ENCODE data around the gene TOMM20.
A peak's percentile ranks its signal among the peaks of the same experiment; 100 is the strongest.
"Not testable (repeated sequence)": the region's sequence is repeated elsewhere in the genome, so short reads cannot be mapped to it uniquely, and the experiment has no call there.

Gene TOMM20

DNA sequence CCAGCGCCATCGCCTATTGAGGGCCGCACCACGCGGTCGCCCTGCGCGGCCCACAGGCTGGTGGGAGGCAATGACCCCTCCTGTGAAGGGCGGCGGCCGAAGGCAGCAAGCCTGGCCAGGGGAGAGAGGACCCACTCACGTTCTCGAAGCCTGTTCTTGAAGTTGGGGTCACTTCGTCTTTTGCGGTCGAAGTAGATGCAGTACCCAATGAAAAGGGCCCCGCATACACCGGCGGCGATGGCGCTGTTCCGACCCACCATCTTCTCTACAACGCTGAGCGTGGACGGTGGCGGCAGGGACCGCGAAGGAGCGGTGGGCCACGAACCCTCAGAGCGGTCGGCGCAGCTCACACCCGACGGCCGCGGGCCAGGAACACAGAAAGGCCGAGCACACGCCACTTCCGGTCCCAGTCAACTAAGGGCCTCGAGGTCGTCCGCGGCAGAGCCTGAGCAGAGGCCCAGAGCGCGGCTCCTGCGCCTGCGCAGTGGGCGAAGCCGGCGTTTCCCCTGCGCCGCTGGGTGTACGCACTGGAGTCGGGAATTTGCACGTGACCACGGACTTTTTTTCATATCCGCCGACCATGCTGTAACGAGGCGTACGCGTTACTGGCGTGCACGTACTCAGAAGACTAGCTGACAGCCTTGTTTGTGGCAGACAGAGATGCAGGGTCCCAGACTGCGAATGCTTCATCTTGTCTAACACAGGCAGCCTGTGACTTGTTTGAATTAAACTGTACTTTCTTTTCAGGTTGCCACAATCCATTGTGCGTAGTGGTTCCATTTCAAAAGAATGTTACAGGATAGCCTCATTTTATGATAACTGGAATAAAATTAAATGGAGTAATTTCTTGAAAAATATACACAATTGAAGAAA, at the start of gene TOMM20:
TSS of gene TOMM20 (minus strand) at position 382 of the 873 bp plus-strand sequence. CDS start at position 260, 122 bp downstream.
- peak; percentile 92 to 93 for DNase-seq

DNA sequence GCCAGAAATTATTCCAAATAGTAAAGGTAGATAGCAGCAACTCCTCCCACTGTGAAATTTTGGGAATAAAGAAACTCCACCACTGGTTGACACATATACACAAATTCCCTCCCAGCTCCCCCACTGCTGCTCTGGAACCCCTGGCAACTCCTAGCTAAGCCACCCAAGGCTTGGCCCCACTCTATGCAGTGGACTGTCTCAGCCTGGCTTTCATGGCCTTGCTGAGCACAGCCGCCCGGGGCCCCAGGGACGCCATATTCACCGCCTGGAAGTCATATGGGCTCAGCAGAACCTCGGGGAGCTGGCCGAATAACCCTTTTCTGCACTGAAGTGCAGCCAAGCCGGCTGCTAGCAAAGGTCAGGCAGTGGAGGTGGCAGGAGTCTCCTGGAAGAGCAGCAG, 47.8 kb upstream of the TOMM20 start:
- no peak for DNase-seq

DNA sequence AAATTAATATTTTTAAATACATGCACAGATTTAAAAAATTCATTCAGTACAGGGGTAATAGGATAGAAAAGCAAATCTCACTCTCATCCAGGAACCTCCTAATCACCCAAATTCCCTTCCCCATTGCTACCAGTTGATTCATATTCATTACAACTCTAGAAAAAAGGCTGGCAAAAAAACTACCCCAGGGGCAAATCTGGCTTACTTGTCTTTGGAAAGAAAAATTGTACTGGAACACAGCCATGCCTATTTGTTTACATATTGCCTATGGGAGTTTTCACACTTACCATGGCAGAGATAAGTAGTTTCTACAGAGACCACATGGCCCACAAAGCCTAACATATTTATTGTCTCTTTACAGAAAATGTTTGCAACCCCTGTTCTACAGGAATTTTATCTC, 41.3 kb upstream of the TOMM20 start:
- no peak for DNase-seq

DNA sequence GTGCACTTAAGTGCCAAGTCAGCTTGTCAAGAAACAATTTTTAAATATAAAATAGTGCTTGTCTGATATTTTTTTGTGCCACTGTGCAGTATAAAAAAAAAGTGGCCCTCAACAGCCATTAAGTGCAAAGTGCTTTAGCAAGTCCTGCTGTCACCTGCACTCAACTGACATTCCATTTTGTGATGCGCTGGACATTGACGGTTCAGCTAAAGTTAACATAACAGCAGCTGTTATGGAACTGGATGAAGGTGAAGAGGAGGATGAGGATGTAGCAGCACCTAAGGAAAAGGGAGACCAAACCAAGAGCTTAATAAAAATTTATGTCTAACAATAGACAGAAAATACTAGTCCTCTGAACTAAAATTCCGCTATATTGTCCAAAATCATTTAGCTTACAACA, 39.7 kb upstream of the TOMM20 start:
- DNase-seq, result no peak

DNA sequence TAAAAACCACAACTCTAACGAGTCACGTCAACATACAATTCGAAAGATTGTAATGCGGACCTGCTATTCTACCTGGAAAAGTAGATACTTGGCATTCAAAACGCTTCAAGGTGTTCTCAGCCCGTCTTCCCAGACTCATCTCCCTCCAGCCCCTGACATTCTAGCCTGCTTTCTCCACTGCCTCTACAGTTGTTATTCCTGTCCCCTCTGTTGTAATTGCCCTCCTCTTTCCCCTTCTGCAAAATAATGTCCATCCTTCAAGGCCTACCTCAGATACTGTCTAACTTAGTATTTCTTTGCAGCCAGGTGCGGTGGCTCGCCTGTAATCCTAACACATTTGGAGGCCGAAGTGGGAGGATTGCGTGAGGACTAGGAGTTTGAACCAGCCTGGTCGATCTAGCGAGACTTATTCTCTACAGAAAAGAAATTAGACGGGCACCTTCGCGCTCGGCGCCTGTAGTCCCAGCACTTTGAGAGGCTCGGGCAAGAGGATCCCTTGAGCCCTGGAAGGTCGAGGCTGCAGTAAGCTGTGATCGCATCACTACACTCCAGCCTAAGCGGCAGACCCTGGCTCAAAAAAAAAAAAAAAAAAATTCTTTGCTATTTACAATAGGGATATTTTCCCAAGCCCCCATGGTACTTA, 33.2 kb upstream of the TOMM20 start:
- no peak for DNase-seq

DNA sequence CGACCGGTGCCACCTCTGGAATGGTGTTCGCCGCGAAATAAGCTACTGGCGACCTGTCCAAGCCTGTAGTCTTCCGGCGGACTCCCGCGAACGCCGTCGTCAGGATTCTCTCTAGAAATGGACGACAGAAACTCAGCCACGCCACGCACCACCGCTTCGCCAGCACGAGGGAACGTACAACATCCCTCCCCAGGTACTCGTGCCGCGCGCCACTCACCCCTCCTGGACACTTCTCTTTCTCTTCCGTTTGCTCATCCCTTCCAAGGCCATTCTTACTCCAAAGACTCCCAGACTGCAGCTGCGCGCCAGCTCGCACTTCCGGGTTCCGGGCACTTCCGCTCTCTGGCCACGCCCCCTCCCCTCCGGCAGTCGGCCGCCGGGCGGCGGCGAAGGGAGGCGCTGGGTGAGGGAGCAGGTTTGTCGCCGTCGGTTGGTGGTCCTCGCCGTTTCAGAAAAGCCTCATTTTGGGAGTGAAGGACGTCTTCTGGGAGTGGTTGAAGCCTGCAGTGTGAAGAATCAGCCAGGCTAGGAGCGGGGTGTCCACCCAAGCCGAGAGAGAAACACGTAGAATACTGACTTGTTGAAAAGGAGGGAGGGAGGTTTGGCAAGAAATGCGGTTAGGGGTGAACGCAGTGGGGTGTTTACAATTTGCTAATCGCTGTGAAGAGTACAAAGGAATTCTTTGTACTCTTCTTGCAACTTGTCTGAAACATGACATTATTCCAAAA, 32.5 kb upstream of the TOMM20 start, which contains the start of gene RBM34:
TSS of gene RBM34 (minus strand) at position 294 of the 728 bp plus-strand sequence. CDS start at position 270, 24 bp downstream.
- peak; percentile 91 to 94 for DNase-seq

DNA sequence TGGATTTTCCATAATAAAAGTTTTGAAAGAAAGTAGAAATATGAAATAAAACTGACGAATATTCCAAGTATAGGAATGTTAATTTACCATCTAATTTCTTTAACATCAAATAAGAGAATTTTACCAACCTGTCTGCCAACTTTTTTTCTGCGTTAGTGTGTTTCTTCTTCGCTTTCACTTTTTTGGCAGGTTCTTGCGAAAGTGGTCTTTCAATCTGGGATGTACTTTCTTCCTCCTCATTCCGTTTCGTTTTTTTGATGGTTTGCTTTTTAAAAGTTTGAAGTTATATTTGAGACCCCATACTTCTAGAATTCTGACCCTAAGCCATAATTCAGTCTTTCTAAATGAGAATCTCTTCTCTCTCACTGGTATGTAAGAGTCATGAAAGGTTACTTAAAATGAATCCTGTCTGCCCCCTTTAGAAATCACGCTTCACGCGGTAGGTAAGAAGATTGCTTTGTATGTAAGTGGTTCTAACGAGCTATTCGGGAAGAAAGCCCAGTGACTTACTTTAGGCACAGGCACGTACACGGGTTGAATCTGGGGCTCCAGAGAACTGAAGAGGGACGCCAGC, 31.8 kb upstream of the TOMM20 start:
- no peak for DNase-seq

DNA sequence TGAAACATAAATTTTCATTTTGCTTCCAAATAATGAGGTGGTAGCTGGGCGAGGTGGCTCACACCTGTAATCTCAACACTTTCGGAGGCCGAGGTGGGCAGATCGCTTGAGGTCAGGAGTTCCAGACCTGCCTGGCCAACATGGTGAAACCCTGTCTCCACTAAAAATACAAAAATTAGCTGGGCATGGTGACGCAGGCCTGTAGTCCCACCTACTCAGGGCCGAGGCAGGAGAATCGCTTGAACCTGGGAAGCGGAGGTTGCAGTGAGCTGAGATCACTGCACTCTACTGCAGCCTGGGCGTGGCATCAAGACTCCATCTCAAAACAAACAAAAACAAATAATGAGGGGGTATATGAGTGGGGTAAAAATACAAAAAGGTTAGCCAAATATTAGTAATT, 31.3 kb upstream of the TOMM20 start:
- DNase-seq, result not testable (repeated sequence)

DNA sequence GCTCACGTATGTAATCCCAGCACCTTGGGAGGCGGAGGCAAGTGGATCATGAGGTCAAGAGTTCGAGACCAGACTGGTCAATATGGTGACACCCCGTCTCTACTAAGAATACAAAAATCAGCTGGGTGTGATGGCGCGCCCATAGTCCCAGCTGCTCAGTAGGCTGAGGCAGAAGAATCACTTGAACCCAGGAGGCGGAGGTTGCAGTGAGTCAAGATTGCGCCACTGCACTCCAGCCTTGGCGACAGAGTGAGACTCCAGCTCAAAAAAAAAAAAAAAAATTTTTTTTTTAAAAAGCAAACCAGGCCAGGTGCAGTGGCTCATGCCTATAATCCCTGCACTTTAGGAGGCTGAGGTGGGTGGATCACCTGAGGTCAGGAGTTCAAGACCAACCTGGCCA, 30.6 kb upstream of the TOMM20 start:
- DNase-seq, result not testable (repeated sequence)

DNA sequence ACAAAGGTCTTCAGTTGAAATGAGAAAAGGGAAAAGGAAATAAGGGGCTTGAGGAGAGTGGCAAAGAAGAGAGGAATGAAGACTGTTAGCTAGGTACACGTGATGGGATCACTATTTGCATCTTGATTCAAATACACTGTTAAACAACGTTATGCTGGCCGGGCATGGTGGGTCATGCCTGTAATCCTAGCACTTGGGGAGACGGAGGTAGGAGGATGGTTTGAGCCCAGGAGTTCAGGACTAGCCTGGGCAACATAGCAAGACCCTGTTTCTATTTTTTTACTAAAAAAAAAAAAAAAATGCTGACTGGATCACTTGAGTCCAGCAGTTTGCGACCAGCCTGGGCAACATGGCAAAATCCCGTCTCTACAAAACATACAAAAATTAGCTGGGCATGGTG, 30.0 kb upstream of the TOMM20 start:
- DNase-seq, result no peak

DNA sequence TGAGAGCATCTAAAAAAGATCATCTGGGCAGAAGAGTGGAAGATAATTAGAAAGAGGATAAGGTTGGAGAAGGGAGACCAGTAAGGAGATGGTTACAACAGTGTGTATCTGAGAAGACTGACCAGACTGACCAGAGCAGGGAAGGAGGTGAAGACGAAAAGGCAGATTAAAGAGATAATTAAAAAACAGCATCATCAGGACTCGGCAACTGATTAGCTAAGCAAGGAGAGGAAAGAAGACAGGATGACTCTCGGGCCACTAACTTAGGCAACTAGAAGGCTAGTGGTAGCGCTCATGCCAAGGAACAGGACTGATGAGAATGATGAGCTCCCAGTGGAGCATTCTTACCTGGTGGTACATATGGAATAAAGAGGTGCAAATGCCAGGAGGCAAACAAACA, 28.5 kb upstream of the TOMM20 start:
- no peak for DNase-seq

DNA sequence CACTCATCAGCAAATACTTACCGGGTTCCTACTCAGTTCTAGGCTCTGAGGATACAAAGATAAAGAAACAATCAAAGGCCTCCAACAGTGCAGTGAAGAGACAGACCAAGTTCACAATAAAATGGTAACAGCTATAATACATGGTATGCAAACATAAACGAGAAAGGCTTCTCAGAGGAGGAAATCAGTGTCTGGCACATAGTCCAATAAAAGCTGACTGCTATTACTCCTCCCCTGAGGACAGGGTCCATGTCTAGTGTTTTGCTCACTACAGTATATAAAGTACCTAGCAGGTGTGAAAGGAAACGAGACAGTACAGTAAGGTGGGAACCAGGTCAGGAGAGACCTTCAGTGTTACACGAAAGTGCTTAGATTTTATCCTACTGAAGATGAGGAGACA, 28.1 kb upstream of the TOMM20 start:
- no peak for DNase-seq

DNA sequence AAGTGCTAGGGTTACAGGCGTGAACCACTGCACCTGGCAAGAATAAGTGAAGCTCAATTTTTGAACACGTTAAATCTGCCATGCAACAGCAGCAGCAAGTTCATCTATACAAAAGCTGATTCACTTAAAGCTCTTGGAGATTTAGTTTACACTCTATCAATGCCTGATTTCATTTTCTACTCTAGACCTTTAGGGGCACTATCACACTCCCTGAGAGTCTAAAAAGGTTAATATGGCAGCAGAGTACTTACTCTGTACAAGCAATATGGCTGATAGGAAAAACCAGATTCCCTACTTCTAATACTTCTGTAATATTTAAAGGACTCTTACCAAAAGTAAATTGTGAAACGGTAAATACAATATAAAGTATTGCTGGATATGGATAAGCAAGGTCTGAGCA, 27.6 kb upstream of the TOMM20 start:
- no peak for DNase-seq

DNA sequence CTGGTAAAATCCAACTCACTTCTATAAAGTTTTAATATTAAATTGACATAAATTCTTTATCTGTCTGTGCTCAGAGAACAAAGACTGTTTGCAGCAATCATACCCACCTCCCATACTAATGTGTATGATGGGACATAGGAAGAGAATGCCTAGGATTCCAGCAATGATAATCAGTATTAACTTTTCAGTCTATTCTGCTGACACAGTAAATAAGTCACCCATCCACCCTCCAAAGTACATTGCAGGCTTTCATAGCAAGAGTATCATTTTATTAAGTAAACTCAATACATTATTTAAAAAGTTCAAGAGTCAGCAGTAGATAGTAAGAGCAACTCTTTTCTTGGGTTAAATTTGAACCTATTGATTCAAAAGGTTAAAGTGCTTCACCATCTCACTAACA, 23.6 kb upstream of the TOMM20 start:
- DNase-seq, result no peak

DNA sequence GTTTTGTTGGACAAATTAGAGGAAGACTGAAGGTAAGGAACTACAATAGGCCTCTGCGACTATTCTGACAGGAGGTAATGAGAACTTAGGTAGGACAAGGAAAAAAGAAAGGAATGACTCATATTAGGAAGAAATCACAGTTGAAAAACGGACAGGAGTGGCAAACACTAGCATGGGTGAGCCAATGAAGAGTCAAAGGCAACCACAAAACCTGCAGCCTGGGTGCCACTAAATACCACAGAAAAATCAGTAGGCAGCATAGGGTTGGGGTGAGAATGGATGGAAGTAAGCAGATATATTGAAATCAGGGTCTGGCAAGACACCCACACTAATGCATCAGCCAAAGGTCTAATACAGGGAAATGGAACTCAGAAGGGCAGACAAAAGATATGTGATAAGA, 22.4 kb upstream of the TOMM20 start:
- no peak for DNase-seq

DNA sequence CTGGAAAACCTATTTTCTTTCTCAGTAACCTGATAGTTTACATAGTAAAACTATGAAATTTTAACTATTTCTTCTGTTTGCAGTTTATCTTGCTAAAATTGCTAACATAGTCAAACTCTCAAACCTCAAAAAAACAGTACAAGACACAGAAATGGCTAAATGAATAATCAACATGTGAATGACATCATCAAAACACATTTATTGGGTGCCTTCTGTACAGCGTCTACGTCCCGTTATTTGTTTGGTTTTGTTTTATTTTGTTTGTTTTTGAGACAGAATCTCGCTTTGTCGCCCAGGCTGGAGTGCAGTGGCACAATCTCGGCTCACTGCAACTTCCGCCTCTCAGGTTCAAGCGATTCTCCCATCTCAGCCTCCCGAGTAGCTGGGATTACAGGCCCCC, 21.2 kb upstream of the TOMM20 start:
- no peak for DNase-seq

DNA sequence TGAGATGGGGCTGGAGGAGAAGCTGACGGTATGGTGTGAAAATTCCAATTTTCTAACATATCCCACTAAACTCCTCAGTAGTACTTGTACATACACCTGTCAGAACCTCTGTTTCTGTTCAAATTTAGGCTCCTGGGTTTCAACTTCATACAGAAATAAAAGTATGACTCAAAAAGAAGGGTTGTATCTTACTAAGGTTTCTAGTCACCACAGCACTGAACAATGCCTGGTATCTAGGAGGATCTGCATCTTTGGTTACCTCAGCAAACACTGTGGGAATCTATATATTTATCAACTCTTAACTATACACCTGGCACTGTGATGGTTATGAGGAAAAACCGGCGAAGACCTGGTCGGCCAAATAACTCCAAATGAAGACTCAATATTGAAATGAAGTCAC, 18.6 kb upstream of the TOMM20 start:
- no peak for DNase-seq

DNA sequence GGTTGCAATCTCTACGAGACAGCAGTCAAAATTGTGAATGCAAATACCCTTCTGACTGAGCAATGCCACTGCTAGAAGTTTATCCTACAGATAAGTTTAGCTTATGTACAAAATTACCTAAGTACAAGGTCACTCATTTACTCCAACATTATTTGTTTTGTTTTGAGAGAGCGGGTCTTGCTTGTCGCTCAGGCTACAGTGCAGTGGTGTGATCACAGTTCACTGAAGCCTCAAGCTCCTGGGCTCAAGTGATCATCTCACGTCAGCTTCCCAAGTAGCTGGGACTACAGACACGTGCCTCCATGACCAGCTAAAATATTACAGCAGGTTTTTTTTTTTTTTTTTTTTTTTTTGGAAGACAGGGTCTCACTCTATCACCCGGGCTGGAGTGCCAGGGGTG, 17.0 kb upstream of the TOMM20 start:
- no peak for DNase-seq

DNA sequence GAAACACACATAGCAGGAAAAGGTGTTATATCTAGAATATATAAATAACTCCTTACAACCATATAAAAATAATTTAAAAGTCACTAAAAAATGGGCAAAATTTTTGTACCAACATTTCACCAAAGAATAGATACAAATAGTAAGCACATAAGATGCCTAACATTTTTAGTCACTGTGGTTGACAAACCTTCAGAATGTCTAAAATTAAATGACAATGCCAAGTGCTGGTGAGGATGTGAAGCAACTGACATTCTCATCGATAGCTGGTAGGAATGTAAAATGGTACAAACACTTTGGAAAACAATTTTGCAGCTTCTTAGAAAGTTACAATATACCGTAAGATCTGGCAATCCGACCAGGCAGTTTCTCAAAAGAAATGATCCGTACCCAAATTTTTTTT, 14.4 kb upstream of the TOMM20 start:
- no peak for DNase-seq

DNA sequence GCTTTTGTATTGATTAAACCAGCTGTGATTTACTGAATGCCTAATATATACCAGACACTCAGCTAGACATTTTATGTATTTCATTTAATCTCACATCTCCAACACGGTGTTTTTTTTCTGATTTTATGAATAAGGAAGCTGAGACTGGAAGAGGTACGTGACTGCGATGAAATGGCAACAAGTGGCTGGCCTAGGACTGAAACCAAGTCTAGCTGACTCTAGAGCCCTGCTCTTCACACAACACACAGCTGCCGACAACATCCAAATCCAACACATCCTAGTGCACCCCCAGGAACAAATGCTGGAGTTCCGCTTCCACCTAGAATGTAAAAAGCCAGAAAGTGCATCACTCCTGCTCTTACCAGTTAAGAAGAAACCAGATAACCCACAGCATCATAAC, 10.7 kb upstream of the TOMM20 start:
- DNase-seq, result no peak

DNA sequence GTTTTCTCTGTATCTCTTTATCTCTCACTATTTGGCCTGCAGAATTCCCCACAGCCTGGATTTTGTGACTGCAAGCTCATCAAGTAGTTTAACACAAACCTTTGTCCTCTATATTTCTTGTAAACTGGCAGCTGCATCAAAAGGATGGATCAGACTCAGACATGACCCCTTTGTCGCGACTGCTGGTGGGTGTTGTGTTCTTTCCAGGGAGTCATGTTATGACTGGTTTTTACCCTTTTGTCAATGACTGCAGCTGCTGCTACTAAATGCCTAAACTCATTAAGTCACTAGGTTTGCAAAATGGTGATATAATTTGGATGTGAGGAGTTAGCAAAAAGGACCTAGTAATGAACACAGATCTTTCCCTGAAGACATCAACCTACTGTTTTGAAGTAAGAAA, 10.2 kb upstream of the TOMM20 start:
- no peak for DNase-seq

DNA sequence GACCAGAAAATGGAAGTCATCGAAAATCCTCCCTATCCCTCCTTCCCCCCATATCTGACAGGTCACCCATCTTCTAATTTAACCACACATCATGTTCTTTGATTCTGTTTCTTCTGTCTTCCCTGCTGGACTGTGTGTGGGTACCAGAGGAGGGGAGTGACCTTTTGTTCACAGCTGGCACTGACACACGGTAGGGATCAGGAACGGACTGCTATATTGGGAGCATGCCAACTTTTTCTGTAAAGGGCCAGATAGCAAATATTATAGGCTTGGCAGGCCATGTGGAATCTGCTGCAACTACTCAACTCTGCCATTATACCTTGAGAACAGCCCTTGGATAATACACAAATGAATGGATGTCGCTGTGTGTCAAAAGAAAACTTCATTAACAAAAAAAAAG, 7.5 kb upstream of the TOMM20 start:
- no peak for DNase-seq

DNA sequence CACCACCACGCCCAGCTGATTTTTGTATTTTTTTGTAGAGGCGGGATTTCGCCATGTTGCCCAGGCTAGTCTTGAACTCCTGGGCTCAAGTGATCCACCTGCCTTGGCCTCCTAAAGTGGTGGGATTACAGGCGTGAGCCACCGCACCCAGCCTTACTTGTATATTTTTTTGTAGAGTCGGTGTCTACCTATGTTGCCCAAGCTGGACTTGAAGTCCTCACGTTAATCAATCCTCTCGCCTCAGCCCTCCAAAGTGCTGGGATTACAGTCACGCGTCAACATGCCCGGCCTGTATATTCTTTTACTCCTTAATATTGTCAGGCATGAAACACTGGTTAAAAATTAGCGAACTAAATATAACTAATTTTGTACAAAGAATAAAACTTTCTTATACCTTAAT, 5.5 kb upstream of the TOMM20 start:
- DNase-seq, result no peak

All from stimulated activated CD4-positive, alpha-beta T cell treated with anti-CD3 and anti-CD28 coated beads, Interleukin-2, amount 100 ng/mL, for 48 hours (primary cell).